Erythroblast (primary cell): ENCODE measurements around the gene SNU13.
"Not testable (repeated sequence)": the region's sequence is repeated elsewhere in the genome, so short reads cannot be mapped to it uniquely, and the experiment has no call there.

Experiments
- DNase-seq, 2 experiments: peaks; one replicate each; lab custom pipeline; 2025; lab: John Stamatoyannopoulos, UW
- GATA1 ChIP-seq: IDR thresholded peaks from 2 replicates; pipeline ENCODE4 v1.6.1; 2011; ENCODE audit warnings: low read depth, mild to moderate bottlenecking, control low read depth, low read length, moderate library complexity
- POLR2A ChIP-seq: IDR thresholded peaks from 2 replicates; pipeline ENCODE4 v1.6.1; 2011; ENCODE audit warnings: mild to moderate bottlenecking, low read length

The SNU13 gene

DNA sequence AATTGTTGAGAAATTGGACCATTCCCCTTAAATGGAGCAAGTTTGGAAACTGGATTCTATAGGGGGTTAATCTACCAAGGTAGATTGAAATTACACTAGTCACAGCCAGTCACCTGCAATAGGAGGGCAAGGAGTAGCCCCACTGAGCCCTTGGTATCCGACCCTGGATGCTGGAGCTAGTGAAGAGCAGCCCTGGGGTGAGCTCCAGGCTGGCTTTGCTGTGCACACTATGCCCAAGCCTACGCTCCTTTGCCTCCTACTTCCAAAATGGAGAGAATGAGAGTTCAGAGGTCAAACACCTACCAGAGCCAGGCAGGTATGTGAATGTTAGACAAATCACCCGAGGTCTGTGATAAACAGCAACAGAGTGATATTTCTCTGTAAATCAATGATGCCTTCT is 23.7 kb downstream of the SNU13 start:
- no peak for DNase-seq
- no peak for TF ChIP-seq GATA1
- no peak for TF ChIP-seq POLR2A

DNA sequence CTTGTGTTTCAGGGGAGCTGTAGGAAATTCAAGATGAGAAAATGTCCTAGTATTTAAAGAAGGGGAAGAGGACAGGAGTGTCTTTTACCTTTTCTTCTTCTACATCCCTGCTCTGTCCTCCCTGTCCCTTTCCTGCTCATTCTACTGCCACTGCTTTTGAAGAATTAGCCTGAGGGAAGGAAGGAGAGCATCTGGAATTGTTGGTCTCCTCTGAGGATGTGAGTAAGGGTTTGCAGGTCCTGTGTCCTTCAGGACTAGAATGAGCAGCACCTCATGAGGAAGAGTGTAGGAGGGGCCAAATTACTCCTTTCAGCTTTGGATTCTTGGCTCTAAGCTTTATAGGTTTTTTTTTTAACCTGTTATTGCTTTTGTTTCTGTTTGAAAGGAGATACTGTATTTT is 24.2 kb downstream of the SNU13 start:
- TF ChIP-seq POLR2A, result no peak
- TF ChIP-seq GATA1, result no peak
- no peak for DNase-seq

DNA sequence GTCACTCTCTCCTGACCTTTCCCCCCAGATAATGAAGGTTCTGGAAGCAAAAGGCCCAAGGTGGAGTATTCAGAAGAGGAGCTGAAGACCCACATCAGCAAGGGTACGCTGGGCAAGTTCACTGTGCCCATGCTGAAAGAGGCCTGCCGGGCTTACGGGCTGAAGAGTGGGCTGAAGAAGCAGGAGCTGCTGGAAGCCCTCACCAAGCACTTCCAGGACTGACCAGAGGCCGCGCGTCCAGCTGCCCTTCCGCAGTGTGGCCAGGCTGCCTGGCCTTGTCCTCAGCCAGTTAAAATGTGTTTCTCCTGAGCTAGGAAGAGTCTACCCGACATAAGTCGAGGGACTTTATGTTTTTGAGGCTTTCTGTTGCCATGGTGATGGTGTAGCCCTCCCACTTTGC is 25.1 kb downstream of the SNU13 start:
- not testable (repeated sequence) for DNase-seq

DNA sequence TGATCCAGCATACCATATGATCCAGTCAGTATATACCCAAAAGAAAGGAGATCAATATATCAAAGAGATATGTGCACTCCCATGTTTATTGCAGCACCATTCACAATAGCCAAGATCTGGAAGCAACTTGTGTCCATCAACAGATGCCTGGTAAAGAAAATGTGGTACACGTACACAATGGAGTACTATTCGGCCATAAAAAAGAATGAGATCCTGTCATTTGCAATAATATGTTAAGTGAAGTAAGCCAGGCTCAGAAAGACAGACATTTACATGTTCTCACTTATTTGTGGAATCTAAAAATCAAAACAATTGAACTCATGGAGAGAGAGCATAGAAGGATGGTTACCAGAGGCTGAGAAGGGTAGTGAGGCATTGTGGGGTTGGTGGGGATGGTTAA is 27.0 kb downstream of the SNU13 start:
- no peak for DNase-seq
- TF ChIP-seq POLR2A, result no peak
- no peak for TF ChIP-seq GATA1

DNA sequence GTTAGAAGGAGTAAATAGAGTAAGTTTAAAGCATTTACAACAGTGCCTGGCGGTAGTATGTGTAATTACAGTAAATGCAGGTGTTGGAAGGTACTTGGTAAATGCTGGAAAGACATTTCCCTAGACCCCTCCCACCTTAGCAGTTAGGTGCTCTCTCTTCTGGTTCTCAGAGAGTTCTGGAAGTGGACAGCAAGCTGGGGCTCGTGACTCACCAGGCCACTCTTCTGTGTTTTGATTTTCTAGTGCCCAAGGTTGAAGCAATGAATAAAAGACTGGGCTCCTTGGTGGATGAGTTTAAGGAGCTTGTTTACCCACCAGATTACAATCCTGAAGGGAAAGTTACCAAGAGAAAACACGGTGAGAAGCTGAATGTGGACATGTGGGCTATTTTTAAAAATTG is 27.6 kb downstream of the SNU13 start:
- no peak for TF ChIP-seq POLR2A
- TF ChIP-seq GATA1, result no peak
- no peak for DNase-seq

DNA sequence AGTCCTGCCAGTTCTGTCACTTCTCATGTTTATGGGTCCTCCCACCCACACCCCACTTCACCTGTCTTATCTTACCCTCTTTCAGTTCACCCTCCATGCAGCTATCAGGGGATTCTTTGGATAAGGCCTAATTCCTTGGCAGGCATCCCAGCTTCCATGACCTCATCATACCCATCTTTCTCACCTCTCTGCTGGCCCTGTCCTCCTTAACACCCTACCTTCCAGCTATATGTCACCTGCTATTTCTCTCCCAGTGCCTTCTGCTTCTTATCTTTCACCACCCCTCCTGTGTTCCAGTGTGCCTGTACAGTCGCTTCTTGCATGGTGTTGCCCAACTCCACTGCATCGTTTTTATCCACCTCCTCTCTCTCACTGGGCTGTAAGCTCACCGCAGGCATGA is 28.3 kb downstream of the SNU13 start:
- DNase-seq, result peak; percentile 50 to 68
- TF ChIP-seq GATA1 (no peak), POLR2A (no peak)

DNA sequence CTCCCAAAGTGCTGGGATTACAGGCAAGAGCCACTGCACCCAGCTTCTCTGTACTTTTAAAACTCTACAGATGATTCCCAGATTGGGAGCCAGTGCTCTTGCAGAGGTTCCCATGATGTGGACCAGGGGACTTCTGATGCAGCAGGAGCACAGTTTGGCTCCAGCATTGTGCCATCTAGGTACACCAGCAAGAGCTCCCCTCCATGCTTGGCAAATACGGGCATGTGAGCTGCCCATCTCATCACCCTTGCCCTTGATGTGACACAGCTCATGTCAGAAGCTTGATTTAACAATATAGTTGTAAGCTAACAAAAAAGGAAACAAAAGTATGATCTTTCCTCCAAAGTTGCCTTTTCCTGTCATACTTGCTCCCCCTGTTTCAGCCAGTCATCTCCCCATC is 28.7 kb downstream of the SNU13 start:
- no peak for DNase-seq
- no peak for TF ChIP-seq GATA1
- no peak for TF ChIP-seq POLR2A

DNA sequence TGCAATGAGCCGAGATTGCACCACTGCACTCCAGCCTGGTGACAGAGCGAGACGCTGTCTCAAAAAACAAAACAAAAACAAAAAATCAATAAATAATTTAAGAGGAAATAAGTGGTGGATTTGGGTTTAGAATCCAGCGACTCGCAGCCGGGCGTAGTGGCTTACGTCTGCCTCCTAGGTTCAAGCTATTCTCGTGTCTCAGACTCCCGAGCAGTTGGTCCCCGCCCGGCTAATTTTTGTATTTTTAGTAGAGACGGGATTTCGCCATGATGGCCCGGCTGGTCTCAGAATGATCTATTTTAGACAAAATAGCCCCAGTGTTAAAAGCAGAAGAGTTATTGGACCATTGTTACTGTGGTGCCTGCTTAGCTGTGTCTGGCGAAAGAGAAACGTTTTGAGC is 29.8 kb downstream of the SNU13 start:
- TF ChIP-seq GATA1, result no peak
- TF ChIP-seq POLR2A, result no peak
- DNase-seq, result no peak

DNA sequence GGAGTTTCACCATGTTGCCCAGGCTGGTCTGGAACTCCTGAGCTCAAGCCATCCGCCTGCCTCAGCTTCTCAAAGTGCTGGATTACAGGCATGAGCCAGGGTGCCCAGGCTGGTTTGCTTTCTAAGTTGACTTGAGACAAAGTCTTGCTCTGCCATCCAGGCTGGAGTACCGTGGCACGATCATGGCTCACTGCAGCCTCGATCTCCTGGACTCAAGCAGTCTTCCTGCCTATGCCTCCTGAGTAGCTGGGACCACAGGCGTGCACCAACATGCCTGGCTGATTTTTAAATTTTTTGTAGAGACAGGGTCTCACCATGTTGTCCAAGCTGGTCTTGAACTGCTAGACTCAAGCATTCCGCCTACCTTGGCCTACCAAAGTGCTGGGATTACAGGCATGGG is 31.0 kb downstream of the SNU13 start:
- TF ChIP-seq POLR2A (no peak), GATA1 (no peak)
- no peak for DNase-seq

DNA sequence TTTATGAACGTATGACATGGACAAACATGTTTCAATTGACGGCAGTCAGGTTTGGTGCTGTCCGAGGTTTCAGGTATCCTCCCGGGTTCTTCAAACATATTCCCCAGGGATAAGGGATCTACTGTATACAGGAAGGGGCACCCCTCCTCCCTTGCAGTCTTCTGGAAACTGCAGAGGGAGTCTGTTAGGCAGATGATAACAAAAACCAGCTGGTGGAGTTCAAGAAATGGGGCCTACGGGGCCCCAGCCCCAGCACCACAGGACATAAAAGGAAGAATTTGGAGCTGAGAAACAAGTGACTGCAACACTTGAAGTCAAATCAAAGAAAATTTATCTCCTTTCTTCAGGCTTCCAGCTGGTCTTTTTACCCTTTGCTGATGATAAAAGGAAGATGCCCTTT is 32.1 kb downstream of the SNU13 start:
- TF ChIP-seq GATA1 (no peak), POLR2A (no peak)
- peak; percentile 71 to 86 for DNase-seq

DNA sequence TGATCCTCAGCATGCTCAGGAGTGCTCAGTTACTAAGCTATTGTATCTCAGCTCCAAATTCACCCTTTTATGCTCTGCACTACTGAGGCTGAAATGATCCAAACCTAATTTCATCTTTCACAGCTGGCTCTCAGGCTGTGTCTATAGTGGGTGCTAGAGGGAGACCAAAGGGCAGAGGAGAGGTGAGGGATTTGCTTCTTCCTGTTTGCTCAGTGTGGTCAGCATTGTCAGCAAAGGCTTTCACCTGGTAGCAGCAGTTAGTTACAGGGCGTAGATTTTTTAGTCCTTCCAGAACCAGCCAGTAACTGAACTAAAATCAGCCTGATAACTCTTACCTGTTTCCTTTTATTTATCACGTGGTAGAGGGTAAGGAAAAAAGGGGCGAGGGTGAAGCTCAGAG is 34.3 kb downstream of the SNU13 start:
- DNase-seq, result no peak
- TF ChIP-seq GATA1, result no peak
- TF ChIP-seq POLR2A, result no peak

DNA sequence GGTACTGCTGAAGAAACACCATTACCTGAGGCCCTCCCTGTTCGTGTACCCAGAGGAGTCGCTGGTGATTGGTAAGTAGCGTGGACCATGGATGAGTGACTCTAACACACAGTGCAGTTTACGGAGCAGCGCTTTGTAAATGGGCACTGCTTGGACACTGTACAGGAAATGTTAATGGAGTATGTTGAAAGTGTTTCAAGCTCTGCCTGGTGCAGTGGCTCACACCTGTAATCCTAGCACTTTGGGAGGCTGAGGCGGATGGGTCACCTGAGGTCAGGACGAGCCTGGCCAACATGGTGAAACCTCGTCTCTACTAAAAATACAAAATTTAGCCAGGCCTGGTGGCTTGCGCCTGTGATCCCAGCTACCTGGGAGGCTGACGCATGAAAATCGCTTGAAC is 37.8 kb downstream of the SNU13 start:
- TF ChIP-seq POLR2A (no peak), GATA1 (no peak)
- no peak for DNase-seq

DNA sequence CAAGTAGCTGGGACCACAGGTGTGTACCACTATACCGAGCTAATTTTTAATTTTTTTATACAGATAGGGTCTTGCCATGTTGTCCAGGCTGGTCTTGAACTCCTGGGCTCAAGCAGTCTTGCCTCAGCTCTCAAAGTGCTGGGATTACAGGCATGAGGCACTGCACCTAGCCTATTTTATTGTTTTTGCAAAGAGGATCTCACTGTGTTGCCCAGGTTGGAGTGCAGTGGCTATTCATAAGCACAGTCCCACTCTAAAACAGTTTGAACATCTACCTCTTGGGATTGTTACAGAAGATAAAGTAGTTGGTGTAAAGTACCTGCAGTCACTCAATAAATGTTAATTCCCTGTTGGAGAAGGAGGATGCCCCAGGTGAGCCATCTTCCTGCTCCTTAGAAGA is 38.4 kb downstream of the SNU13 start:
- TF ChIP-seq GATA1, result no peak
- TF ChIP-seq POLR2A, result no peak

DNA sequence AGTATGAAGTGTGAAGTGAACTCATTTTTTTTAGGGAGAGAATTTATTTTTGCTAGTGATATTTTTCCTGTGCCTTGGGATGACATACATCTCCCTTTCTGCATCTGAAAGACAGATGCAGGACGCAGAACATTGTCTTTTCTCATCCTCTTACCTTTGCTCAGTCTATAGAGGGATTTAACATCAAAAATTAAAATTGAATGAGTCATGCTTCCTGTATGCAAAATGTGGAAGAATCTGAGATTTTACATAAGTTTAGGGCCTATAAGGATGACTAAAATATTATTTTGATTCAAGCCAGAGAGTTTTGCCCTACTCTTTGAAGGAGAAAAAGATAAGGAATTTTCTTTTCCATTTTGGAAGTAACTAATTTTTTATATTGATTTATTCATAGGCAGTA is 40.2 kb downstream of the SNU13 start:
- TF ChIP-seq GATA1 (no peak), POLR2A (no peak)
- DNase-seq, result no peak

More for the DNA sequence above, 38.4 kb downstream of the SNU13 start:
- no peak for DNase-seq

DNA sequence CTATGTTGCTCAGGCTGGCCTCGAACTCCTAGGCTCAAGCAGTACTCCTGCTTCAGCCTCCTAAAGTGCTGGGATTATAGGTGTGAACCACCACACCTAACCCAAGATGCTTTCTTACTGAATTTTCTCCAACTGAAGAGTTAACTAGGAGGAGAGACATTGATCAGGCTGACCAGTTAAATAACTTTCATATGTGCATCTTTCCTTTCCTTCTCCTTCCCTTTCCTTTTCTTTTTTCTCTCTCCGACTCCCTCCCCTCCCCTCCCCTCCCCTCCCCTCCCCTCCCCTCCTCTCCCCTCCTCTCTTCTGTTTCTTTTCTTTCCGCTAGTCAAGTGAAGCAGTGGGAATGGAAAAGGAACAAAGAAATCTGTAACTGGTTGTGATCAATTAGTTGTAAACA is 40.9 kb downstream of the SNU13 start:
- TF ChIP-seq GATA1 (no peak), POLR2A (no peak)

More for the DNA sequence above, 40.9 kb downstream of the SNU13 start:
- no peak for DNase-seq
